ENCODE results near the gene SLC6A20. TPM values are rescaled to one million over a fixed set of nuclear protein-coding genes. Genes with fewer than 3 reads are reported as not detected.

The SLC6A20 gene
- total RNA-seq, 4 donors from 2014 or later: 0.19 to 0.33 (median 0.29) TPM; not detected in 1

DNA sequence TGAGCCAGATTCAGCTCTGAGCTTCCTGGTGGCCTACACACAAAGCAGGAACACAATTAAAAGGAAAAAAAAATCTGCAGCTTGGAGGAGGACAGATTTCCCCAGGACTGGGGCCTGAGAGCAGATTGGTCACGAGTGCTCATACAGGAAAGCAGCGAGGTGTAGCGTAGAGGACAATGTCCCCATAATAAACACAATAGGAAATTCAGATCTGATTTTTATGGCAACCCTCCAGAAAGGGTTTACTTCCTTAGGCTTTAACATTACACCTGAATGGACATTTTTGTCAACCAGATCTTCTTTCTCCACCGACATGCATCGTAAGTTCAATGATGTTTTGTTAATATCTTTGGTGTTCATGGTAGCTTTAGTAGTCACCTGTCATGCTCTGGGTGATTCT is 23.3 kb downstream of the SLC6A20 start:
- H3K27me3 ChIP-seq: no peaks in the 10 kb centered on the region
- 82% methylated on average over 5 of the region's 5 CpGs for WGBS
- TF ChIP-seq POLR2AphosphoS5 (IDR thresholded peaks at IDR 0.05) (no peak), POLR2A (IDR thresholded peaks at IDR 0.05; ENCODE audit: low read depth) (no peak), EP300 (IDR thresholded peaks at IDR 0.05) (no peak)
- TF ChIP-seq, protein P1, sequence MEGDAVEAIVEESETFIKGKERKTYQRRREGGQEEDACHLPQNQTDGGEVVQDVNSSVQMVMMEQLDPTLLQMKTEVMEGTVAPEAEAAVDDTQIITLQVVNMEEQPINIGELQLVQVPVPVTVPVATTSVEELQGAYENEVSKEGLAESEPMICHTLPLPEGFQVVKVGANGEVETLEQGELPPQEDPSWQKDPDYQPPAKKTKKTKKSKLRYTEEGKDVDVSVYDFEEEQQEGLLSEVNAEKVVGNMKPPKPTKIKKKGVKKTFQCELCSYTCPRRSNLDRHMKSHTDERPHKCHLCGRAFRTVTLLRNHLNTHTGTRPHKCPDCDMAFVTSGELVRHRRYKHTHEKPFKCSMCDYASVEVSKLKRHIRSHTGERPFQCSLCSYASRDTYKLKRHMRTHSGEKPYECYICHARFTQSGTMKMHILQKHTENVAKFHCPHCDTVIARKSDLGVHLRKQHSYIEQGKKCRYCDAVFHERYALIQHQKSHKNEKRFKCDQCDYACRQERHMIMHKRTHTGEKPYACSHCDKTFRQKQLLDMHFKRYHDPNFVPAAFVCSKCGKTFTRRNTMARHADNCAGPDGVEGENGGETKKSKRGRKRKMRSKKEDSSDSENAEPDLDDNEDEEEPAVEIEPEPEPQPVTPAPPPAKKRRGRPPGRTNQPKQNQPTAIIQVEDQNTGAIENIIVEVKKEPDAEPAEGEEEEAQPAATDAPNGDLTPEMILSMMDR (IDR thresholded peaks at IDR 0.05): no peak
- DNase-seq (ENCODE audit: extremely low spot score): no peak
- H3K4me1 ChIP-seq: no peaks in the 10 kb centered on the region
- no peak overlapping the region for H3K27ac ChIP-seq (replicated peaks in 1 of 4)
- intact Hi-C loops (cut with DNase I): no loop called here
- H3K36me3 ChIP-seq: no peaks in the 10 kb centered on the region
- H3K4me3 ChIP-seq: no peak overlapping the region
- no peaks in the 10 kb centered on the region for H3K9me3 ChIP-seq

DNA sequence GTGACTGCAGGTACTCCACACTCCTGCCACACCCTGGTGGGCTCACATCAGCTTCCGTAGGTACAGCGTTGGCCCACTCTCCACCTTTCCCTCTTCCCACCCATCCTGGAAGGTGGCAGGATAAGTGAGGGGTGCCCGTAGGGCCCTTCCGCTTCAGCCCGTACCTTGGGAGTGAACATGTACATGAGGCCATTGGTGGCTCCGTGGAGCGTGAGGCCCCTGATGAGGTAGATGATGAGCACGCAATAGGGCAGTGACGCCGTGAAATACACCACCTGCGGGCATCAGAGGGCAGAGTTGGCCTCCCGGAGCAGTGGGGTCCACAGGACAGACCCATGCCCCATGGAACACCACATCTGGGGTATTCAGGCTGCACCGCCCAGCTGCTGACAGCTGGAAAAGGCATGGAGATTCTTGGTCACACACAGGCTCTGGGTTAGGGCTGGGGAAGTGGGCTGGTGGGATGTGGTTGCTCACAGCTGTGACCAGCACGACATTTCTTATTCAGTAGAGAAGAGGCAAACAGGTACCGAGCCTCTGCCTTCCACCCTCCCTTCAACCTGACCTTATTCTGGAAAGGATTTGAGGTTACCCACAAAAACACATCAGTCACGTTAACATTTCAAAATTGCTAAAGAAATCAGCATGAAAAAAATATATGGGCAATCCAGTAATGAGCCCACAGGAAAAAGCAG is 23.8 kb downstream of the SLC6A20 start:
- no peak for DNase-seq (ENCODE audit: extremely low spot score)
- H3K36me3 ChIP-seq: no peaks in the 10 kb centered on the region
- no peak overlapping the region for H3K4me3 ChIP-seq
- H3K27ac ChIP-seq (replicated peaks in 1 of 4): no peak overlapping the region
- H3K9me3 ChIP-seq: no peaks in the 10 kb centered on the region
- TF ChIP-seq, protein P1 (IDR thresholded peaks at IDR 0.05): no peak
- no peak for TF ChIP-seq POLR2A (IDR thresholded peaks at IDR 0.05; ENCODE audit: low read depth)
- TF ChIP-seq EP300 (IDR thresholded peaks at IDR 0.05): no peak
- no peak for TF ChIP-seq POLR2AphosphoS5 (IDR thresholded peaks at IDR 0.05)
- no peaks in the 10 kb centered on the region for H3K27me3 ChIP-seq
- H3K4me1 ChIP-seq: no peaks in the 10 kb centered on the region
- intact Hi-C loops (cut with DNase I): no loop called here
- WGBS: 94% methylated on average over 14 of the region's 16 CpGs

DNA sequence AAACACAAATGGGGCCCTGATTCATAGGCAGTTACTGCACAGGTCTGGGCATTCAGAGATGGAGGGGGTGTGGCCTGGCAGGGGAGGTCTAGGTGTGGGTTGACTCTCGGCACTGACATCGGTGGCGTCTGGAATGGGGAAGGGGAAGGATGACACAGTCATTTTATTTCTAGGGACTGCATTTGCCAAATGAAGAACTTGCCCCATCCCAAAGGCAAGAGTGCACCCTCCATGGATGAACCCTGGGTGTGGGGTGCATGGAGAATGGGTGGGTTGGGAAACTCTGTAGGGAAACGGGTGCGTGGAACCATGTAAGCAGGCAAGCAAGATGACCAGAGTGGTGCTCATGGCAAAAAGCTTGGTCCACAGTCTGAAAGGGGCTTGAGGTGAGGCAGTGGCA is 24.5 kb downstream of the SLC6A20 start:
- no peaks in the 10 kb centered on the region for H3K27me3 ChIP-seq
- WGBS: 77% methylated on average over 5 of the region's 5 CpGs
- TF ChIP-seq POLR2A (IDR thresholded peaks at IDR 0.05; ENCODE audit: low read depth) (no peak), POLR2AphosphoS5 (IDR thresholded peaks at IDR 0.05) (no peak), EP300 (IDR thresholded peaks at IDR 0.05) (no peak)
- TF ChIP-seq, protein P1 (IDR thresholded peaks at IDR 0.05): no peak
- H3K4me1 ChIP-seq: no peaks in the 10 kb centered on the region
- H3K36me3 ChIP-seq: no peaks in the 10 kb centered on the region
- DNase-seq (ENCODE audit: extremely low spot score): no peak
- intact Hi-C loops (cut with DNase I): no loop called here
- H3K27ac ChIP-seq (replicated peaks in 1 of 4): no peak overlapping the region
- no peak overlapping the region for H3K4me3 ChIP-seq
- peaks cover 0 to 4% (median 1%) of the 10 kb centered on the region in 4 donors for H3K9me3 ChIP-seq

DNA sequence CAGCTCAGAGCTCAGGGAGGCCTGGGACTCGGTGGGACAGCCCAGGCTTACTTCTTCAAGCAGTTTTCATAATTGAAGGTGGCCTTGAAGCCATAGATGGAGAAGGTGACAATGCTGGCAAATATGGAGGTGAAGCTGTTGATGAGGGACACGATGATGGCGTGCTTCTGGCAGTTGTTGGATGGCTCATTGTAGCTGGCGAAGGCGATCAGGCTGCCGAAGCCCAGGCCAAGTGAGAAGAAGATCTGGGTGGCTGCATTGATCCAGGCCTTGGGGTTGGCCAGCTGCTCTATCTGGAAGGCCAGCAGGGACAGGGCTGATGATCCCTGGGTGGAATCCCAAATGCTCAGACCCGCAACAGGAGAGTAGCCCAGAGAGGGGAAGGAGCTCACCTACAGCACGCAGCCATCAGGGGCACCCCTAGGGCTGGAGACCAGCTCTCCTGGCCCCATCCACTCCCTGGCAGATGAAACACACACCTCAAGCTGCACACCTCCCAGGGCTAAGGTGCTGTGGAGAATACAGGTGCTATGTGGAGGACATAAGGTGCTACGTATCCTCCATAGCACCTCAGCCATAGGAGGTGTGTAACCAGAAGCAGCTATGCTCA is 25.1 kb downstream of the SLC6A20 start:
- TF ChIP-seq, protein P1 (IDR thresholded peaks at IDR 0.05): no peak
- TF ChIP-seq POLR2AphosphoS5 (IDR thresholded peaks at IDR 0.05) (no peak), EP300 (IDR thresholded peaks at IDR 0.05) (no peak), POLR2A (IDR thresholded peaks at IDR 0.05; ENCODE audit: low read depth) (no peak)
- no peak overlapping the region for H3K27ac ChIP-seq (replicated peaks in 1 of 4)
- 96% methylated on average over 7 of the region's 9 CpGs for WGBS
- H3K4me3 ChIP-seq: no peak overlapping the region
- no peaks in the 10 kb centered on the region for H3K36me3 ChIP-seq
- intact Hi-C loops (cut with DNase I): no loop called here
- no peaks in the 10 kb centered on the region for H3K27me3 ChIP-seq
- no peak for DNase-seq (ENCODE audit: extremely low spot score)
- H3K9me3 ChIP-seq: peaks cover 0 to 5% (median 2%) of the 10 kb centered on the region in 4 donors
- H3K4me1 ChIP-seq: no peaks in the 10 kb centered on the region

Measured in esophagus muscularis mucosa (tissue), 4 donors.